HG02973 (cell line): ENCODE measurements around the gene ABCG1.

Source experiments
- ATAC-seq: cut with Tn5 transposase; IDR thresholded peaks from one replicate; pipeline ENCODE4 v1.9.1; 2021; ENCODE audit warnings: moderate library complexity; ENCODE audit not compliant: unreplicated experiment

The ABCG1 gene

DNA sequence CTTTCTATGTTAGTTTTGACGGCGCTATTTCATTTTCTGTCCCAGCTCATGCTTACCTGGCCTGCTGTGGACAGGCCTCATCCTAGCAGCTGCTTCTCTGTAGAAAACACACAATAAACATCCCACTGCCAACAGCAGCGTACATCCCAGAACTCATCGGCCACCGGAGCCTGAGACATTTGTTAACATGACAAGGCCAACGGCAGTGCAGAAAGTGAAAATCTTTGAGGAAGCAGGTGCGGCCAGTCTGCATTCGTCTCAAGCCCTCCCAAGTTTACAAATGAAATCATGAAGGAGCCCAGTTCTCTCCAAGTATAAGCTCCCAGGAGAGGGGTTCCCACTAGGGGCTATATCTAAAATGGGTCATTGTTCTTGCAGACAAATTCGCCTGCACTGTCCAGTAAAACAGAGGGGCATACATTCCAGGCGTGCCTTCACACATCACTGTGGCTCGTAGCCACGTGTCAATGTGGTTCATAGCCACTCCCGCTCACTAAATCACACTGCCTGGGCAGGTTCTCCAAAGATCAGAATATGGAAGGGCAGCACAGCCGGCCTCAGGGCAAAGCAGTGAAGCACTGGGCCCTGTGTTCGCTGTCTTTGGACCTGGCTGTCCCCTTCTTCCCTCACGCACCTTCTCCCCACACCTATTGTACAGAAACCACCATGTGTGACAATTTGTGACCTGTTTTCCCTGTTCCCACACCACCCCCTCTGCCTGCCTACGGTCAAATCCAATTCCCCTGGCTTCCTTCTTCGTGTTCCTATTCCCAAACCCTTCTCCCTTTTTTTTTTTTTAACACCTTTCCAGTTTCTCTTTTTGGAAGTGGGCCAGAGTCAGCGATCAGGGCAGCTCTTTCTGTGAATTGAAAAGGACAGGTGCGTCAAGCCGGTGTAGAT lies 27.0 kb upstream of the ABCG1 start:
- no peak for ATAC-seq

DNA sequence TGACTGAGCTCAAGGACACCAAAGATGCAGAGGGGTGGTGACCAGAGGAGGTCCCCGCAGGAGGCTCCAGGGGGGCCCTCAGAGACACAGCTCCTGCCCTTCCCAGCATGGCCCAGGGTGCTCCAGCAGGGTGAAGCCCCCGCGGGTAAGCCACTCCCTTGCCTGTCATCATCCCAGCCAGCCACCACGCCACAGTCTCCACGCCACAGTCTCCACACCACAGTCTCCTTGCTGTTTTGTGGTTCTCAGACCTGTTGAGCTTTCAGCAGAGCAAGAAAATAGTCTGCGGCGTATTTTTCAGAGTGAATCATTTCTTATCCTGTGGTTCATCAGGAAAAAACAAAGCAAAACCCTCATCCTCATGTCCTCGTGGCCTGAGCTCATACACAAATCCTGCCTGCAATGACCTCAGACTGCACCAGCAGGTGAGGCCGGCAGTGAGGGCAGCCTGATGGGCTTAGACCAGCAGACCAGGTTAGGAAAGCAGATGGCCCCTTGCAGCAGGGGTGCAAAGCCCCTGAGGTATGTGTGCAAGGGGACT lies 25.7 kb upstream of the ABCG1 start:
- no peak for ATAC-seq

- ATAC-seq: no peak
These were observed 25.2 kb upstream of the ABCG1 start for GRCh38 chr21:42193721-42194120.

DNA sequence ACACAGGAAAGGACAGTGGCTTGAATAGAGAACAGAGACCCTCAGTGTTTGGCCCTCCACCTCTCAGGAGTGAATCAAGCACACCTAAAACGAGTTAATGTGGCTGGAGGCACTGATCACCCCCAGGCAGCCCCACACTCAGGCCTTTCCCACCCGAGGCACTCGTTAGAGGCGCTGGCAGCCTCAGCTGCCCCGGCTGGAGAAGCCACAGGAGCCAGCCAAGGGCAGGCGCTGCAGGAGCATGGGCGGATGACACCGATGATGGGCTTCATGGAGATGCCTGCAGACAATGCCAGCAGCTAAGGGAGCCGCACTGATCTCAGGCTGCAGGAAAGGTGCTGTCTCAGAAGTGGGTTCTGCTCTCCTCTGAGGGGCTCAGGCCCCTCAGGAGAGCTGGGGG lies 24.1 kb upstream of the ABCG1 start:
- ATAC-seq: no peak

- ATAC-seq: no peak
These were observed 23.4 kb upstream of the ABCG1 start for GRCh38 chr21:42195378-42196031.

DNA sequence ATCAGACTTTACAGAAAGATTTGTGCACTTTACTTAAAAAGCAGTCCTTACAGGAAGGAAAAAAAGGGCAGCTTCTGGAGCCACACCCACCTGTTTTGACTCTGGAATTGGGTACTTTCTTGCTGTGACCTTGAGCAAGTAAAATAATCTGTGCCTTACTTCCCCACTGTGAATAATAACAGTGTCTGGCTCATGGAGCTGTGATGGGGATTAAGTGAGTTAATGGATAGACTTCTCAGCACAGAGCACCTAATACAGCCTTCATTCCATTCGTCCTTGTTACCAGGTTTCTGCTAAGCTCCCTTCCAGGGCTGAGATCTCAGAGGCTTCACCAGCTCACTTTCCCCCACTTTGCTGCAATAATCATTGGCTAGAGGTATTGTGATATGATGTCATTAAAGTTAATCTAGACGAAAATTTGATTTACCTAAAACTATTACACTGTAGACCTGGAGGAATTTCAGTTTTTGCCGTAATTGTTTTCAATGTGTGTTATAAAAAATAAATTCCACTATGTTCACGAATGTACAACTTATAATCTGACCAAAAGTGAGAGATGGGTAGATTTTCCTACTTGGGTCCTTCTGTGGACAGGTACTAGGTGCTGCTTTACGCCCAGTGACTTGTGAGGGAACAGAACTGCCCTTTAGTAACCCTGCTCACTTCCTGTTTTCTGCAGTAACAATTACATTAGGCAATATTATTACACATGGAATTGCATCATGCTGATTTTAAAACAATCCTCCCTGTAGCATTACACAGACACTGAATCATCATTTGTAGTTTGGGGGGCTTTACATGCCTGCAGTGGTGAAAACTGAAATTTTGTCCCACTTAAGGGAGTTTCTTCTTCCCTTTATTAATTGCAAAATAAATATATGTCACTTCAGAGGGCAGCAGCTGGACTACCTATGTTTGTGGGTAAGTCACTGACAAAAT lies 19.7 kb upstream of the ABCG1 start:
- no peak for ATAC-seq

GRCh38 chr21:42199868-42200463 lies 19.0 kb upstream of the ABCG1 start:
- ATAC-seq: no peak

- no peak for ATAC-seq
These were observed 17.9 kb upstream of the ABCG1 start for GRCh38 chr21:42200906-42201614.

- ATAC-seq: no peak
These were observed 17.3 kb upstream of the ABCG1 start for GRCh38 chr21:42201615-42202161.

GRCh38 chr21:42202321-42202720 lies 16.6 kb upstream of the ABCG1 start:
- no peak for ATAC-seq

- no peak for ATAC-seq
These were observed 15.6 kb upstream of the ABCG1 start for GRCh38 chr21:42203321-42203720.

GRCh38 chr21:42203936-42204335 lies 15.0 kb upstream of the ABCG1 start:
- ATAC-seq: no peak

DNA sequence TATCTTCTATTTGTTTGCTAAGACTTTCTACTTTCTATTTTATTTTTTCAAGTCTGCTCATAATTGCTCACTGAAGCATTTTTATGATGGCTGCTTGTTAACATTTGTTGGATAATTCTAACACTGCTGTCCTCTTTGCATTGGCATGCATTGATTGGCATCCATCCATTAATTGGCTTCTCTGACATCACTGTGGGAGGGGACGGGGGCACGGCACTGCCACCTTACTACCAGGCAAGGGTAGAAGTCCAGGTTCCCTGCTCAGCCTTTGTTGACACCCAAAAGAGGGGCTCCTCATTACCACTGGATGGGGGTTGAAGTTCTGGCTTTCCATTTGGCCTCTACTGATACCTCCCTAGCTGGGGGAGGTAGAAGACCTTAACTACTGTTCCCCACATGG lies 11.5 kb upstream of the ABCG1 start:
- ATAC-seq: no peak

DNA sequence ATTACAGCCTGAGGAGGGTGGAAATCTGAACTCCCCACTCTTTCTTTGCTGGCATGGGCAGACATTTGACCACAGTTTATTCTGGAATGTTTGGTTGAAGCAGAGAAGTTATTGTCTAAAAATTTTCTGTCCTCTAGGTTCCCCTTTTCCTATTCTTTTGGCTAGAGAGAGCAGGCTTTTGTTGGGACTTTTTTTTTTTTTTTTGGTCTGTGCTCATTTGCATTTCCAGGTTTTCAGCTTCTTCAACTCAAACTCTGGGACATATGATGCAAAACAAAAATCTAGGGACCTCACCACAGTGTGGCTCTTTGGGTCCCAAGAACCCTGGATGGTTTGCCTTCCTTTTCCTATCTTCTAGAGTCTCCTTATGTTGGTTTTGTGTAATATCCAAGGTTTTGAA lies 10.9 kb upstream of the ABCG1 start:
- no peak for ATAC-seq

DNA sequence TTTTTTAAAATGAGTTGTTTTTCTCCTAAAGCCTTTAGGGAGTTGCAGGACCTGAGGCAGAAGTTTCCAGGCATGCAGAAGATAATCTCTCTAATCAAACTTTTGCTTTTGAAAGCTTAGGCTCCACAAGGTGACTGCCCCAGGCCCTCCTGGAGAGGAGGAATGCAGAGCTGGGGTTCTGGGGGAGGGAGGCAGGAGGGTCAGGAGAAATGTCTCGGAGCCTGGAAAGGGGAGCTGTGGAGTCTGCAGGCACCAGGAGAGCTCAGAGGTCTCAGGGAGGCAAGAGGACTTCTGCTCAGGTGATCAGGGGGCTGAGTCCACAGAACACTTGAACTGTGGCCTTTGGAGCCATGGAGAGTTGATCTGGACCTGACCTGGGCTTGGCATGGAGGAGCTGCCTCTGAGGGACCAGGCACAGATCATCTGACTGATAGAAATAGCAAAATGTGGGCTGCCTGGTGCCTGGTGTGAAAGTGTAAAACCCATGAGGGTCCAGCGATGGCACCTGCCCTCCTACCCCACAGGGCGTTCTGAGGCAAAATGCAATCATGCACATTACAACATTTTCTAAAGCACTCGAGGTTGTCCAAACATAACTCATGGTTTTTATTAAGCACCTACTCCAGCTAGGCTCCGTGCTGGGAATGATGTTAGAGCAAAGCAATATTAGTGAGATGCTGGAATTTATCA lies 10.0 kb upstream of the ABCG1 start:
- no peak for ATAC-seq

- no peak for ATAC-seq
These were observed 9.0 kb upstream of the ABCG1 start for GRCh38 chr21:42209801-42210479.

DNA sequence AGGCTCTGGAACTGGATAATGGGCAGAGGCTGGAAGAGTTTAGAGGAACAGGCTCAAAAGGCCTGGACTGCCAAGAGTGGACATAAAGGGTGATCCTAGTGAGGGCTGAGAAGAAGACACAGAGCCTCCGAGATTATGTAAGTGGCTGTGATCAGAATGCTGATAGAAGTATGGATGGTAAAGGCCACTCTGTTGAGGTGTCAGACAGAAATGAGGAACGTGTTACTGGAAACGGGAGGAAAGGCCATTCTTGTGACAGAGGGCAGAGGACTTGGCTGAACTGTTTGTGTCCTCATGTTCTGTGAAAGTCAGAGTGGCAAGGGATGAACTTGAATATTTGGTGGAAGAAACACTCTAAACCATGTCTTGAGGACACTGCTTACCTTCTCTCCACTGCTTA lies 6.7 kb upstream of the ABCG1 start:
- ATAC-seq: no peak

GRCh38 chr21:42213082-42213774 lies 5.7 kb upstream of the ABCG1 start:
- ATAC-seq: no peak
